OCI-LY7 (cell line): ENCODE measurements around the gene SEC24D.

ENCODE experiments used
- EZH2phosphoT487 ChIP-seq: fragments of 200-600 bp; sonication (generic); IDR thresholded peaks from 2 replicates; pipeline ENCODE4 v1.6.1; 2018; ENCODE audit warnings: low read depth, borderline replicate concordance, mild to moderate bottlenecking, mixed run types, antibody characterized with exemption, low read length, moderate library complexity, mixed read lengths
- TF ChIP-seq, protein P1 (sequence below): fragments of 200-600 bp; sonication (generic); conservative IDR thresholded peaks from 2 replicates; pipeline ENCODE4 v1.5.1; 2014; ENCODE audit warnings: mild to moderate bottlenecking, antibody characterized with exemption, low read length, moderate library complexity, mixed read lengths

GRCh38 chr4:118753096-118753495 is 82.8 kb downstream of the SEC24D start:
- TF ChIP-seq, protein P1, sequence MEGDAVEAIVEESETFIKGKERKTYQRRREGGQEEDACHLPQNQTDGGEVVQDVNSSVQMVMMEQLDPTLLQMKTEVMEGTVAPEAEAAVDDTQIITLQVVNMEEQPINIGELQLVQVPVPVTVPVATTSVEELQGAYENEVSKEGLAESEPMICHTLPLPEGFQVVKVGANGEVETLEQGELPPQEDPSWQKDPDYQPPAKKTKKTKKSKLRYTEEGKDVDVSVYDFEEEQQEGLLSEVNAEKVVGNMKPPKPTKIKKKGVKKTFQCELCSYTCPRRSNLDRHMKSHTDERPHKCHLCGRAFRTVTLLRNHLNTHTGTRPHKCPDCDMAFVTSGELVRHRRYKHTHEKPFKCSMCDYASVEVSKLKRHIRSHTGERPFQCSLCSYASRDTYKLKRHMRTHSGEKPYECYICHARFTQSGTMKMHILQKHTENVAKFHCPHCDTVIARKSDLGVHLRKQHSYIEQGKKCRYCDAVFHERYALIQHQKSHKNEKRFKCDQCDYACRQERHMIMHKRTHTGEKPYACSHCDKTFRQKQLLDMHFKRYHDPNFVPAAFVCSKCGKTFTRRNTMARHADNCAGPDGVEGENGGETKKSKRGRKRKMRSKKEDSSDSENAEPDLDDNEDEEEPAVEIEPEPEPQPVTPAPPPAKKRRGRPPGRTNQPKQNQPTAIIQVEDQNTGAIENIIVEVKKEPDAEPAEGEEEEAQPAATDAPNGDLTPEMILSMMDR, result no peak
- TF ChIP-seq EZH2phosphoT487, result no peak
